HG02798 (cell line): Measurements from ENCODE around the gene CLCN7.

ENCODE experiments used
- ATAC-seq: cut with Tn5 transposase; IDR thresholded peaks from one replicate; pipeline ENCODE4 v1.9.1; 2021; ENCODE audit warnings: mild to moderate bottlenecking; ENCODE audit not compliant: unreplicated experiment, poor library complexity

The CLCN7 gene

DNA sequence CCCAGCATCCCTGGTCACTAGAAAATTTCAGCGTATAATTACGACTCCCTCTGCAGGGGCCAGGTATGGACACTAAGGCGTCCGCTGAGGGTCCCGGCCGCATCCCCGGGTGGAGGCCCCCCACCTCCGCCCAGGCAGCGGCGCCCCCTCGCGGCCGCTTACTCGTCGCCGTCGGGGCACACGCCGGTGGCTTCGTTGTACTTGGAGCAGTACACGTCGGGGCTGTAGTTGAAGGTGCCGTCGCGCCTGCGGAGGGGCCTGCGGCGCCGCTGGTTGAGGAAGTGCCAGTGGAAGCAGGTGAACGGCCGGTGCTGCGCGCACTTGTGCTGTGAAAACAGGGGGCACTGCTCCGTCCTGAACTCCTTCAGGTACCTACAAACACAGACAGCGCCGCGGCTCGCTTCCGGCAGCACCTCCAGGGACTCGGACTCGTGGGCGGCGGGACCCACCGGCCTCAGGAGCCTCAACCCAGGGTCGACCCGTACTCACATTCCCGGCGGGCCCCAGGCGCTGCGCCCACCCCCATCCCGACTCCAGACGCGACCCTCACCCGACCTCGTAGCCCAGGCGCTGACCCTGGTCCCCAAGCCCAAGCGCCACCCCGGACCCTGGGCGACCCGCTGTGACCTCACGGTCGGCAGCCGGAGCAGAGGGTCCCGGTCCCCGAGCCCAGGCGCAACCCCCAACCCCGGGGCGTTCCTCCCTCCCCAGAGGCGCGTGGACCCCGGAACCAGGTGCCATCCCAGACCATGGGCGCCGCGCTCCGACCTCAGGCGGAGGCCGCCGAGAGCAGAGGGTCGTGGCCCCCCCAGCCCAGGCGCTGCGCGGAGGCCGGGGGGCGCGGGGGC lies 60.9 kb downstream of the CLCN7 start:
- peak; percentile 38 for ATAC-seq

- ATAC-seq, result no peak
These were observed 62.0 kb downstream of the CLCN7 start for GRCh38 chr16:1412847-1413246.

DNA sequence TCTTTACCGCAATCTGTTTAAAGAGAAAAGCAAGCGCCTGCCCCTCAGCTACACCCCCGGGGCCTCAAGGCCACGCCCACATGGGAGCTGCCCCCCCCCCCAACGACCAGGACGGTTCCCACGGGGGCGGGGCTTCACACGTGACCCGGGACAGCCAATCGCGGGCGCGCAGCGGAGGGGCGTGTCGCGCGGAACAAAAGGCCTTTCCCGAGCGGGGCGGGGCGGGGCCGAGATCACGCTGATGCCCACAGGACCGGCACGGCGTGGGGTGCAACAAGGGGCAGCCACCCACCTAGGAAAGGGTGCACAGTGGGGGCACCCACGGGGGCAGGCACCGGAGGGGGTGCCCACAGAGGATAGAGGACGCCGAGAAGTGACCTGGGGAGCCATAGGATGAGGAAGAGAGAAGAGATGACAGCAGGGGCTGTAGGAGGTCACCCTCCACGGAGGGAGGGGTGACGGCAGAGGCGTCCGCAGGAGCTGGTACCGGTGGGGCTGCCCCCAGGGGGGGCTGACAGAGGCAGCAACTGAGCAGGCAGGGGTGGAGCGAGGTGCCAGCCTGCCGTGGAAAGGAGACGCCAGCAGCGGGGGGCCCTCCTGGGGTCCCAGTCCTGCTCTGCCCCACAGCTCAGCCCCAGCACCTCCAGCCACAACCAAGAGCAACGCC lies 66.5 kb downstream of the CLCN7 start:
- ATAC-seq, result peak; percentile 86

GRCh38 chr16:1407753-1408152 lies 67.1 kb downstream of the CLCN7 start:
- ATAC-seq, result no peak

- no peak for ATAC-seq
These were observed 71.1 kb downstream of the CLCN7 start for GRCh38 chr16:1403733-1404132.

GRCh38 chr16:1403036-1403435 lies 71.8 kb downstream of the CLCN7 start:
- no peak for ATAC-seq

DNA sequence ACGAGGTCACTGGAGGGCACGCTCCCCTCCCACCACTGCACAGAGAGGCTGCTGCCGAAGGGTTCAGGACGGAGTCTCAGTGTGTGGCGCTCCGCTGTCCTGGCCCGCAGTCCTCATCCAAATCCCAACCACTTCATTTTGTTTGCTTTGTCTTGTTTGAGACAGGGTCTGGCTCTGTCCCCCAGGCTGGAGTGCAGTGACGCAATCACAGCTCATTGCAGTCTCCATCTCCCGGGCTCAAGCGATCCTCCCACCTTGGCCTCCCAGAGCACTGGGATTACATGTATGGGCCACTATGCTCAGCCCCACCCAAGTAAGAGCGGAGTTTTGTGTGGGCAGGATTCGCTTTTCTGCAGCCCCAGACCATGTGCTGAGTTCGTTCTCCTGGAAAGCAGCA lies 73.1 kb downstream of the CLCN7 start:
- ATAC-seq, result no peak

DNA sequence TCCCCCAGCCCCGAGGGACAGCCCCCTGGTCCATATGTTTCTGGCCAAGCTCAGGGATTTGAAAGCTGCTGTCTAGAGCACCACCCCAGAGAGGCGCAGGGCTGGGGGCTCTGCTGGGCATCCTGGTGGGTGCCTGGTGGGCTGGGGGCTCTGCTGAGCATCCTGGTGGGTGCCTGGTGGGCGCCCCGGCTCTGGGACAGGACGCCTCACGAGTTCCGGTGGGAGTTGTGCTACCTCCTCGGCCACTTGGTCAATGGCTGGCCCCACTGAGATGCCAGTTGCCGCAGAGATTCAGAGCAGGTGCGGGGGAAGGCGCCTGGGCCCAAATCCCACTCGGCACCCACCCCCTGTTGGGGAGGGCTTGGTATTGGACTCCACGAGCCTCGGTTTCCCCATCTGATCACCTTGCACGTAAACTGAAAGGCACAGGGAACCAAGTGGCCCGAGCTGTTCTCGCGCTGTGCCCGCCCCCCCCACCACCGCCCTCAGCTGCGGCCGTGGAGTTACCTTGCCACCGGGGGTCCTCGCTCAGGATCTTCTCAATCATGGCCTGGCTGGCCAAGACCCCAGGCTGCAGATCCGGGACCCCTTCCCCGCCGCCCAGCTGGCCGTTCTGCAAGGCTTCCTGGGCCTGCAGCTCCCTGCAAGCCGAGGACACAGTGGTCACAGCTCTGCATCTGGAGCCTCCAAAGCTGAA lies 73.6 kb downstream of the CLCN7 start:
- ATAC-seq, result no peak

- no peak for ATAC-seq
These were observed 75.8 kb downstream of the CLCN7 start for GRCh38 chr16:1398826-1399581.

- ATAC-seq, result no peak
These were observed 76.5 kb downstream of the CLCN7 start for GRCh38 chr16:1398351-1398750.

- ATAC-seq, result no peak
These were observed 77.0 kb downstream of the CLCN7 start for GRCh38 chr16:1397779-1398178.

- no peak for ATAC-seq
These were observed 79.3 kb downstream of the CLCN7 start for GRCh38 chr16:1395444-1396031.
